ENCODE measurements around the gene CLPTM1. TPM values are rescaled to one million over a fixed set of nuclear protein-coding genes. Genes with fewer than 3 reads are reported as not detected.

CLPTM1 gene
- polyA plus RNA-seq, 1 of the 3 experiments (the other 2 are of a cell fraction), result 86.5 TPM

DNA sequence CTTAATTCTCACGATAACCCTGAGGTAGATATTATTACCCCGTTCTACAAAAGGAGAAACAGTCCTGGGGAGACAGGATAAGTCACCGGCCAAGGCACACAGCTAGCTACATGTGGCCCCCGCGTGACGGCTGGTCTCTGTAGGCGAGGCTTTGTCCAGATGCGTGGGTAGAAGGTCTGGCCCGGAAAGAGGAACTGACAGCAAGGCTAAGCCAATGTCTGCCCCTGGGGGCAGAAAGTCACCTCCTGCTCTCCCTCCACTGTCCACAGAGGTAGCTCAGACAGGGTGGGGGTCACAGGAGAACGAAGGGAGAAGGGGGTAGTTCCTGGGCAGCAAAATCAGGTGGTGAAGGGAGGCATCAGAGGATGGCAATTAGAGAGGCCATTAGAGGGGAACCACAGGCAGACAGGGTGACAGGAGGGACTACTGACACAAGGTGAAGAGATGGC, 11.4 kb upstream of the CLPTM1 start (continued):
- no peak for TF ChIP-seq EZH2phosphoT487 (IDR thresholded peaks at IDR 0.05; ENCODE audit: borderline replicate concordance, low read depth)
- TF ChIP-seq CHD2 (IDR thresholded peaks at IDR 0.05; ENCODE audit: low read length, partially characterized antibody), result no peak

GRCh38 chr19:44947041-44947581, 8.1 kb upstream of the CLPTM1 start:
- no peak for DNase-seq
- Histone ChIP-seq H3F3A (replicated peaks; ENCODE audit: insufficient read depth) (peaks cover 5% of the 10 kb centered on the region), H3K27me3 (ENCODE audit: insufficient read depth) (no peaks in the 10 kb centered on the region), H3K9me3 (no peaks in the 10 kb centered on the region), H2AFZ (ENCODE audit: low read depth) (no peak overlapping the region), H3K9ac (no peak overlapping the region), H3K4me3 (ENCODE audit: low read depth in 2 of 2, low read length in 1 of 2) (no peak overlapping the region), H3K79me2 (ENCODE audit: insufficient read depth) (no peaks in the 10 kb centered on the region), H3K4me2 (no peak overlapping the region), H3K27ac (ENCODE audit: low read depth in 2 of 2, low read length in 1 of 2) (no peak overlapping the region), H4K20me1 (ENCODE audit: insufficient read depth) (no peaks in the 10 kb centered on the region), H3K9me2 (no peaks in the 10 kb centered on the region), H3K36me3 (replicated peaks in 1 of 2; ENCODE audit: control insufficient read depth in 1 of 2, insufficient read depth in 2 of 2, low read length in 1 of 2) (peaks cover 3 to 6% of the 10 kb centered on the region in 2 experiments), H3K4me1 (ENCODE audit: control insufficient read depth in 1 of 2, insufficient read depth in 2 of 2, low read depth in 1 of 2, low read length in 1 of 2) (no peaks in the 10 kb centered on the region)
- 92% methylated on average over 11 of the region's 13 CpGs for WGBS (ENCODE audit: low lambda C conversion rate)
- no peak for TF ChIP-seq MXI1 (IDR thresholded peaks at IDR 0.05; ENCODE audit: low read depth, low read length)
- TF ChIP-seq TAF1 (IDR thresholded peaks at IDR 0.05; ENCODE audit: borderline replicate concordance, low read depth, low read length), result no peak
- ChIA-PET CTCF (interaction anchor here (10.2 kb wide), 1 partner anchor 43 kb away, joined by 131 read pairs; the partner anchor contains the start of gene APOE), POLR2A (no interaction called here)

GRCh38 chr19:44948237-44948636, 6.9 kb upstream of the CLPTM1 start:
- Histone ChIP-seq H3K36me3 (replicated peaks in 1 of 2; ENCODE audit: control insufficient read depth in 1 of 2, insufficient read depth in 2 of 2, low read length in 1 of 2) (peaks cover 3 to 6% of the 10 kb centered on the region in 2 experiments), H3K4me3 (ENCODE audit: low read depth in 2 of 2, low read length in 1 of 2) (no peak overlapping the region), H3K4me1 (ENCODE audit: control insufficient read depth in 1 of 2, insufficient read depth in 2 of 2, low read depth in 1 of 2, low read length in 1 of 2) (no peaks in the 10 kb centered on the region), H3K4me2 (no peak overlapping the region), H2AFZ (ENCODE audit: low read depth) (no peak overlapping the region), H3K9me3 (no peaks in the 10 kb centered on the region), H3K27me3 (ENCODE audit: insufficient read depth) (no peaks in the 10 kb centered on the region), H3K9ac (no peak overlapping the region), H3F3A (replicated peaks; ENCODE audit: insufficient read depth) (peaks cover 5% of the 10 kb centered on the region), H4K20me1 (ENCODE audit: insufficient read depth) (no peaks in the 10 kb centered on the region), H3K9me2 (no peaks in the 10 kb centered on the region), H3K27ac (ENCODE audit: low read depth in 2 of 2, low read length in 1 of 2) (no peak overlapping the region), H3K79me2 (ENCODE audit: insufficient read depth) (no peaks in the 10 kb centered on the region)
- DNase-seq, result no peak
- TF ChIP-seq SIN3A (IDR thresholded peaks at IDR 0.05; ENCODE audit: borderline replicate concordance, low read depth, low read length), result no peak
- no peak for TF ChIP-seq POLR2AphosphoS5 (IDR thresholded peaks at IDR 0.05; ENCODE audit: low read depth, low read length)
- no peak for TF ChIP-seq GATA2 (CRISPR knock-in tag; IDR thresholded peaks at IDR 0.05)
- TF ChIP-seq NFIC (IDR thresholded peaks at IDR 0.05; ENCODE audit: borderline replicate concordance), result no peak
- ChIA-PET CTCF (interaction anchor here (0.5 to 10.2 kb wide), 4 partner anchors 12 to 576 kb away, joined by 3 to 131 read pairs (median 30); partner anchors contain the start of gene APOE), POLR2A (interaction anchor here (1.2 kb wide), 1 partner anchor 38 kb away, joined by 3 read pairs; no protein-coding TSS in a partner anchor)
- WGBS (ENCODE audit: low lambda C conversion rate), result 86% methylated on average over 5 of the region's 5 CpGs

Data from SK-N-SH (cell line).